ENCODE results near the gene ABCC5. TPM values are rescaled to one million over a fixed set of nuclear protein-coding genes. Genes with fewer than 3 reads are reported as not detected.
"Not testable (repeated sequence)": the region's sequence is repeated elsewhere in the genome, so short reads cannot be mapped to it uniquely, and the experiment has no call there.

The ABCC5 gene
- total RNA-seq, 1 experiment from 2014 or later = 8.6 TPM

DNA sequence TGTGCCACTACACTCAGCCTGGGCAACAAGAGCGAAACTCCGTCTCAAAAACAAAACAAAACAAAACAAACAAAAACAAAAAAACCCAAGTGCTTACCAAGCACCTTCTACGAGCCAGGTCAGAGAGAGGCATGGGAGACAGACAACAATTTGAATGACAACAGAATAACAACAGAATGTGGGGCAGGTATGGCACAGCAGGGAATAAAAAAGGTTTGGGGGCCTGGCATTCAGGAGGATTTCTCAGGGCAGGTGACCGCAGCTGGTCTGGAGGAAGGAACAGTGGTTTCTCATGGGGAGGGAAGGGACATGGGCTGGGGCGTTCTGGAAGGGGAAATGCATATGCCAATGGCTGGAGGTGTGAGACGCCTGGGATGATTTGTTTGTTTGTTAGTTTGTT, 110.5 kb downstream of the ABCC5 start:
- in situ Hi-C loops (cut with HindIII; ENCODE audit: low sequenced_read_pairs) = no loop called here

DNA sequence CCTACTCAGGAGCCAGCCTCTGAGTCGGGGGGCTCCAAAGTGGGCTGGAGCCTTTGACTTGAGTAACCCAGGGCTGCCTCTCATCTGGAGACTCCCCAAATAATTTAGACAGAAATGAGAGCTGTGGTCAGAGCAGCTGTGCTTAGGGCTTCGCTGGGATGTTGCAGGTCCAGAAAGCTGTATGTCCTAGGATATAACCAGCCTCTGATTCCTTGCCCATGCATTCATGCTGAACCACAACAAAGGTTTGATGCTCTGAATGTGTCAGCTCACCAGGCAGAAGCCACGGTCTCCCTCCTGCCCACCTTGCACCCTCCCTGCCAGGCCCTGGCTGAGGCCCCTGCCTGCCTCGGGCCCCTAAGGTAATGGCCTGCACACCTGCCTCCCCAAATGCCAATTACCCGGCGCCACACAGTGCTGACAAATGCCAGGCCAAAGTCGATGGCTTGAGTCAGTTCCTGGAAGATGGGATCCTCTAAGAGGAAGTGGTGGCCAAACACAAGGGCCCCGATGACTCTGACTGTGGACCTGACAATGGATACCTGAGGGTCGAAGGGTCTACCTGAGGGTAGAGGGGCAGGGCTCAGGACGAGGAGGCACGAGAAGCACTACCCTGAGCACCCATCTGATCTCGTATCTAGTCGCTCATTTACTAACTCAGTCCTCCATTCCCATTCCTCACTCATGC, 111.3 kb downstream of the ABCC5 start:
- in situ Hi-C loops (cut with HindIII; ENCODE audit: low sequenced_read_pairs) = no loop called here
- no peak for DNase-seq (ENCODE audit: low spot score)

More for the DNA sequence above, 110.5 kb downstream of the ABCC5 start:
- DNase-seq (ENCODE audit: low spot score) = no peak

DNA sequence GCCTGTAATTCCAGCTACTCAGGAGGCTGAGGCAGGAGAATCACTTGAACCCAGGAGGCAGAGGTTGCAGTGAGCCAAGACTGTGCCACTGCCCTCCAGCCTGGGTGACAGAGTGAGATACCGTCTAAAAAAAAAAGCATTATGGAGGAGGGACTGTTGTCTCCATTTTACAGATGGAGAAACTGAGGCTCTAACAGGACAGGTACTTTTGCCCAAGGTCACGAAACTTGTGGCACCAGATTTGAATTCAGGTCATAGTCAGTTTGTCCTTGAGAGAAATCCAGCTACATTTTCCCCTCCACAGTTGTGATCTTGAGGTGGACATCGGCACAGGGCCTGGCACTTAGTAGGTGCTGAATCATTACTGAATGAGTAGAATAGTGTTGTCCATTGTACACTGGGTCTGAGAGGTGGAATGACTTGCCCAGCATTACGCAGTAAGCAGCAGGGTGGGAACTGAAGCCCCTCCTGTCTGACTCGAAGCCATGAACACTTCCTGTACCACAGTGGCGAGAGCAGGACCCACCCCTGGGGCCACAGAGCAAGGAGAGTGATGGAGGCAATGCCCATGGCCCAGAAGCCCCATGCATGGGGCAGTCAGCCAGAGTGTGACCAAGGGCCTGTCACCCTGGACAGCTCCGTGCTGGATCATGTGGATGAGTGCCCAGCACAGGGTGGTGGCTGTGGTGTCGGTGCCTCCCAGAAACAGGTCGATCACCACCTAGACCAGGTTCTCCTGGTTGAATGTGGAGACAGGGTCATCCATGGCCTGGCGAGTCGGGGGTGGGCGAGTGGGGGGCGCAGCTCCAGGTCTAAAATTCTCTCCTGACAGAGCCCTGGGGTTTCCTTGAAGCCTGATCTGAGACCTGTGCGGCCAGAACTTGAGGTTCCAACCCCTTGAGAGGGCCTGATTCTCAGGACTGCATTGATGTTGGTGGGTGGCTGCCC, 112.6 kb downstream of the ABCC5 start:
- in situ Hi-C loops (cut with HindIII; ENCODE audit: low sequenced_read_pairs) = no loop called here
- no peak for DNase-seq (ENCODE audit: low spot score)

DNA sequence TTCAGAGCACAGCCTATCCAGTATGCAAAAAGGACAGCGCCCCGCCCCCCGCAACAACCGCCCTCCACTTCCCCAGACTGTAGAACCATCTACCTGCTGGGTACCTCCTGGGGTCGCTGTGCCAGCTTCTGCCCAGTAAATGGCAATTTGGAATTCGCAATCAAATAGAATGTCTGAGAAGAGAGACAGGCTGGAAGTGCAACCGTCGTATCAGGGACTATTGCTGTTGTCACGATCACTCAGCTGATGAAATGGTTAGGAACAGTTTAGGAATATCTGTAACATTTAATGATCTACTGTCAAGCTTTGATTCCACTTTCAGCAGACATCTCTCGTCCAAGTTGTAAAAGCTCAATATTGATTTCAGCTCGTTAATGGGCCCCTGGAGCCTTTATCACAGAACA, 119.7 kb downstream of the ABCC5 start:
- no peak for DNase-seq (ENCODE audit: low spot score)
- in situ Hi-C loops (cut with HindIII; ENCODE audit: low sequenced_read_pairs) = no loop called here

DNA sequence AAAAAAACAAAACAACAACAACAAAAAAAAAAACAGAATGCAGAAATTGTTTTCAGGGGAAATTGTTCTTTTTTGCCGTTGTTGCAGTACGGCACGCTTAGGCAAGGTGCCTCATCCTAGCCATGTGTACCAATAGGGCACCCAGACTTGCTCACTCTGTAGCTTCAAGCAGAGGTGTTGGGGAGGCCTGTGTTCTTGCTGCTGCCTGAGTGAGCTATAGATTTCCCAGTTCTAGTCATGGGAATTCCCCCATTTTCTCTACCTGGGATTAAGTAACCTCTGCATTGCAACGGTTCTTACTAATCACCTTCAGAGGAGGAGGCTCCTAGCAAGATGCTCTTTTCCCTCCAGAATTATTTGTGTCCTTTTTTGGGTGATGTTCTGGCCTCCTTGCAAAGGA, 120.1 kb downstream of the ABCC5 start:
- in situ Hi-C loops (cut with HindIII; ENCODE audit: low sequenced_read_pairs) = no loop called here
- DNase-seq (ENCODE audit: low spot score) = no peak

DNA sequence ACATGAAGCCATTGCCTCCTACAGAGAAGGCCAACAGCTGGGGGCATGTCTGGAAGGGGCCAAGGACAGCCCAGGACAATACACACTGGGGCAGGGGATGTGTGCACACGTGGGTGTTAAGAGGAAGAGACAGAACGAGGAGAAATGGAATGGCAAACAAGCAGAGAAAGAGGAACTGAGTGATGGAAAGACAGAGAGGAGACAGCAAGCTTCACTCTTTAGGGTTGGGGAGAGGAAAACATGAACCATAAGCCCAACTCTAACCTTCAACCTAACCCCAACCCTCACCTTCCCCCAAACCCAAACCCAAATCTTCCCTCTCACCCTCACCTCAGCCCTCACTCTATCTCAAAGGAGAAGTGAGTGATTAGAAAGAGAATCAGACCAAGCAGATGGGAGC, 121.1 kb downstream of the ABCC5 start:
- DNase-seq (ENCODE audit: low spot score) = no peak
- in situ Hi-C loops (cut with HindIII; ENCODE audit: low sequenced_read_pairs) = no loop called here

DNA sequence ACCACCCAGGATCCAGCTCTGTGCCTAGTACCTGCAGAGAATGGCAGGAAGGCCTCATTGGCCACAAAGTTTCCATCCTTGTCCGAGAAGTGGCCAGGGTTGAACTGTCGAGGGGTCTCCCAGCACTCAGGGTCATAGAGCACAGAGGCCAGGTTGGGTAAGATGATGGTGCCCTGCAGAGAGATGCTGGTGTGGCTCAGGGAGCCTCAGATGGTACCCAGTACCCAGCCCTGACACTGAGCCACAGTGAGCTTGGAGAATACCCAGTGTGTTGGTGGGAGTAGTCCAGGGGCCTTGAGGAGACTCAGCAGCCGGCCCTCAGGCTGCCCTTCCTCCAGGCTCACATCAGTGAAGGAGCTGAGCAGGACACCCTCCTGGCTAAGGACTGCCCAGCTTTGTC, 121.5 kb downstream of the ABCC5 start:
- in situ Hi-C loops (cut with HindIII; ENCODE audit: low sequenced_read_pairs) = no loop called here
- no peak for DNase-seq (ENCODE audit: low spot score)

DNA sequence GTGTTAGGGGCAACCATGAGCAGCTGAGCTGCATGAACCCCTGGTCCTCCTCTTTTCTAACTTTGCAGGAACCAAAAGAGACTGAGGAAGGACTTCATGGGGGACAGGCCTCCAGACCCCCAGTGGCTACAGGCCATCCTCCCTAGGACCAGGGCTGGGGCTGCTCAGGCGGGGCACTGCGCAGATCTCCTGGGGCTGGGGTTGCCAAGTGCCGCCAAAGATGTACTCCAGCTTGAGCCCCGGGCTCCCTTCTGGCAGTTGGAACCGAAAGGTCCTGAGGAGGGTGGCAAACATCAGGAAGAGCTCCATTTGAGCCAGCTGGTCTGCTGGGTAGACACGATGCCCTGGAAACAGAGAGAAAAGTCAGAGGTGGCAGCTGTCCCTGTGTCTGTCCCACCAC, 121.9 kb downstream of the ABCC5 start:
- in situ Hi-C loops (cut with HindIII; ENCODE audit: low sequenced_read_pairs) = no loop called here
- no peak for DNase-seq (ENCODE audit: low spot score)

DNA sequence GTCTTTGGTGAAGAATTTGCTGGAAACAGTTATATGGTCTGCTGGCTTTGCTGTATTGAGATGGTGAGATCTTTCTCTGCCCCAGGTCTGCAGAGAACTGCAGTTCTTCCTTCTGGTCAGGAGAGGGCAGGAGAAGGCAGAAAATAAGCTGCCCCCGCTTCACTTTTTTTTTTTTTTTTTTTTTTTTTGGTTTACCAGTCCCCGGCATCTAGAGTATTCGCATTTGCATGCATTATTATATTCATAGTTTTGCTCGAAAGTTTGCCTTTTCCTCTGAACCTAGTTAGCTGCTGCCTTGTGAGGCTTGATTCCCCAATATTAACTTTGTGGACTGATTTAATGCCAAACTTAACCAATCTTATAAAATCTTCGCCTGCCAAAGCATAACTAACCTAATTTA, 122.4 kb downstream of the ABCC5 start:
- in situ Hi-C loops (cut with HindIII; ENCODE audit: low sequenced_read_pairs) = no loop called here
- peak; percentile 62 for DNase-seq (ENCODE audit: low spot score)

DNA sequence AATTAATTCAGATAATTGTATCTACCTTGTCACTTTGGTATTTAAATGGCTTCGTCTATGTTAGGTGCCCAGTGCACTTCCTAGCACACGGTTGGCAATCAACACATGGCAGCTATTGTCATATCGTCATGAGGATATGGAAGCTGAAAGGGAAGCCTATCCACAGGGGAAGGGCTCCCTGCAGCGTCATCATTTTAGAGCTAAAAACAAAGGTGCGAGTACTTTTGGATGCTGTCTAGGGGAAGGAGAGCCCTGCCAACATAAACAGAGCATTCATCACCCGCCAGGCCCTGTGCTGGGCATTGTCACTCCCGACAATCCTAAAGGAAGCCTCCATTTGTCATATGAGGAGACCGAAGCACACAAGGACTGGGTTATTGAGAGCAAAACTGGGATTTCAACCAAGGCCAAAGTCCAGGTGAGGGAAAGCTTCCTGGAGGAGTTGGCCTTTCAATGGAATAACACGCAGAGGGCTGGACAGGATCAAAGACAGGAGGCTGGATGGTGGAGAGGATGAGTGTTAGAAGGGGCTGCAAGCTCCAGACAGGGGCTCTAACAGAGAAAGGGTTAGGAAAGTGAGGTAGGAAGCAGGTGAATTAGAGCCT, 125.0 kb downstream of the ABCC5 start:
- DNase-seq (ENCODE audit: low spot score) = no peak
- in situ Hi-C loops (cut with HindIII; ENCODE audit: low sequenced_read_pairs) = no loop called here

DNA sequence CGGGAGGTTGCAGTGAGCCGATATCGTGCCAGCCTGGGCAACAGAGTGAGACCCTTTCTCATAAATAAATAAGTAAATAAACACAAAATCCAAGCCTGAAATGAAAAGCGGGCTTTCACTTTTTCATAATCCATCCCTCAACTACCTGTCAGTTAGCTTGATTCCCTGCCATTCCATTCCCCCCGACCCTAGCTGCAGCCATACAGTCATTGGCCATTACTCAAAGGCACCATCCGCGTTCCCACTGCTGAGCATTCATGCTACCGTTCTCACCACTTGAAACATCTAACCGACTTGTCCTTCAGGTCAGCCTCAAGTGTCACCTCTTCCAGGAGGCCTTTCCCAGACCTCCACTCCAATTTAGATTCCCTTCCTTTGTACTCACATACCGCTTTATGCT, 131.9 kb downstream of the ABCC5 start:
- DNase-seq (ENCODE audit: low spot score) = no peak
- in situ Hi-C loops (cut with HindIII; ENCODE audit: low sequenced_read_pairs) = no loop called here

DNA sequence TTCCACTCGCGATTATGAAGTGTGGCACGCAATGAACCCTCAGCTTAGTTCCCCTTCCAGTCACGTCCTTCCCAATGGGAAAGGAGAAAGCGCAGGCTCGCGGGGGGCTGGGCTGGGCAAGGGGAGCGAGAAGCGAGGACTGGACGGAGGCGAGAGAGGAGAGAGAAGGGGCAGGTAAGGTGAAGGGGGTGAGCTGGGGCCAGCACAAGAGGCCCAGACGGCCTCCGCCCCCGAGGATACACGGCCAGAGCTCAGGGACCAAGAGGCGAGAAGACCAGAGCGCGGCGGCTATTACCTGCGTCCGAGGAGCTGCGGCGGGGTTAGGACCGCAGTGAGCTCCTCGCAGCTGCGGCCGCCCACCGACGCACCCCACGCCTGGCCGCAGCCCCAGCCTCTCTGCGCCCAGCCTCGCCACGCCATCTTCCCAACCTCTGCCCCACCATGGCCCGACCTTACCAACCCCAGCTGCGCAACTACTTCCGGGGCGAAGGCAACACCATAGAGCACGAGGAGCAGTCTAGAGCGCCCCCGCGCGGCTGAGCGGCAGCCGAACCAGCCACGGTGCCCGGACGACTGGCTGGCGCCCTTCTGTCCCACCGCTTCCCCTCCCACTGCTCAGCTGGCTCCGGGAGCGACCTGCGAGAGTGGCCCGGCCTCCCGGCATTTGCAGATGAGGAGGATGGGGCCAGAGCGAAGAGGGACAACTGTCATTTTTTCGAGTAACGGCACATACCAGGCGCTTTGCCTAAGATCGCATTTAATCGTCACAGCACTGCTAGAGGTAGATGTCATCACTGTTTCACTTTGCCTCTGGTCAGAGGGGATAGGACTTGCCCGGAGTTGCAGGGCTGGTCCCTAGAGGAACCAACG, 133.0 kb downstream of the ABCC5 start, which contains the start of gene PARL:
TSS of gene PARL (minus strand) at position 454 of the 870 bp plus-strand sequence. CDS start at position 420, 34 bp downstream.
- DNase-seq (ENCODE audit: low spot score) = peak; percentile 94
- in situ Hi-C loops (cut with HindIII; ENCODE audit: low sequenced_read_pairs) = no loop called here

DNA sequence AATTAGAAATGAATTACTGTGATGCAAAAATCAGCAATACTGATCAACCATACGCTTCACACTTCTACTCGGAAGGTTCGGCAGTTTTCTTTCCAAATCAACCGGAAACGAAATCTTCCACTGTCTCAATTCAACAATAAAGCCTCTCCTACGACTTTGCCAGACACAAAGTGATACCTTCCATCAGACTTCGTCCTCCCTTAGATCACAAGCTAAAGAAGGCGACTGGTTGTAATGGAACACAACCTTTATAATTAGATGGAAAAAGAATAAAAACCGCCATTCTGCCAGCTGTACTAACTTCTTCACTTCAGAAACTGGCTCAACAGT, 133.6 kb downstream of the ABCC5 start:
- in situ Hi-C loops (cut with HindIII; ENCODE audit: low sequenced_read_pairs) = no loop called here
- peak; percentile 17 for DNase-seq (ENCODE audit: low spot score)

DNA sequence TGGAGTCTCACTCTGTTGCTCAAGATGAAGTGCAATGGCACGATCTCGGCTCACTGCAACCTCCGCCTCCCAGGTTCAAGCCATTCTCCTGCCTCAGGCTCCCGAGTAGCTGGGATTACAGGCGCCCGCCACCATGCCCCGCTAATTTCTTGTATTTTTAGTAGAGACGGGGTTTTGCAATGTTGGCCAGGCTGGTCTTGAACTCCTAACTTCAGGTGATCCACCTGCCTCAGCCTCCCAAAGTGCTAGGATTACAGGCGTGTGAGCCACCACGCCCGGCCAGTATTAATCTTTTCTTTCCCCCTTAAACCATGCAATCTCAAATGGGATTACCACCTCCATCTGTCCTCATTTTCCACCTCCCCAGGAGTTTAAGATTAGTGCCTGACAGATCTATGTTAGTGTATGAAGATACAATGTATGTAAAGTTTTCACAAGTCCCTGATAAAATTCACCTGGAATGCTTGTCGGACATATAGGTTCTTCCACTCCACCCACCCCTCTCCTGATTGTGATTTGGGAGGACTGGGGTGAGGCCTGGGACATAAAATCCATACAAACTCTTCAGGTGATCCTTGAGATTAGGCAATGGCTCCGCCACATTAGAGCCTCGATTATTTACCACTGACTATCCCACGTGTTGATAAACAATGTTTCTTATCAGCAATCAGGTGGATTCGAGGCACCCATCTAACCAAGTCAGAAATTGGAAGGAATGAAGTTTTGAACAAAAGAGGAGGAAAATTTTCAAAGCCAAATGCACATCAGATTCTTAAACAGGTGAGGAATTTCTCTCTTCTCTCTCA, 134.2 kb downstream of the ABCC5 start:
- in situ Hi-C loops (cut with HindIII; ENCODE audit: low sequenced_read_pairs) = no loop called here
- DNase-seq (ENCODE audit: low spot score) = no peak

DNA sequence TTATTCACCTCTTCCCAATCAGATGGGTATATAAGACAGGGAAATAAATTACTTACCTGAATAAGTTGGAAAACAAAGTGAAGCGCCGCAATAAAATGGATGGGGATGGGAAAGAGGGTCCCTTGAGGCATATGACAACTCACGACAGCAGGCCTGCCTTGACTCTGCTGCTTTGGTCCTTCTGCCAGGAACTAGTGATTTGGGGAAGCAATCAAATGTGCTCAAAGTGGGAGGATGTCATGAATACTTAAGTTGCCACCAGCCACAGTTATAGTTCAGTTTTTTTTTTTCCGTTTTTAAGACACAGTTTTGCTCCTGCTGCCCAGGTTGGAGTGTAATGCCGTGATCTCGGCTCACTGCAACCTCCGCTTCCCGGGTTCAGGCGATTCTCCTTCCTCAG, 137.6 kb downstream of the ABCC5 start:
- DNase-seq (ENCODE audit: low spot score) = no peak
- in situ Hi-C loops (cut with HindIII; ENCODE audit: low sequenced_read_pairs) = no loop called here

DNA sequence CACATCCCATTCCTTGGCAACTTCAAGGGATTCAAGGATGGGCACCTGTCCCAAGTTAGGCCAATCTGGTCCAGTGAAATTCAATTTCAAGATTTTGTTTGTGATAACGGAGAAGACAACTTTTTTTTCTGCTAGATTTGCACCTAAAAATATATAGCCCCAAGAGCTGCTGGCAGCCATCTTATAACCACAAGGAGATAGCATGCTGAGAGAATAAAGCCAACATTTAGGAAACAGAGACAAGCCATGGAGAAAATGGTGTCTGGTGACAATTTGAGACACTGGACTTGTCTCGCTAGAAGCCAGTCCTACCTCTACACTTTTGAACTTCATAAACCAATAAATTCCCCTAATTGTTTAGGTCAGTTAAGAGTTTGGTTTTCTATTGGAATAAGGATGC, 138.4 kb downstream of the ABCC5 start:
- DNase-seq (ENCODE audit: low spot score) = no peak
- in situ Hi-C loops (cut with HindIII; ENCODE audit: low sequenced_read_pairs) = no loop called here

DNA sequence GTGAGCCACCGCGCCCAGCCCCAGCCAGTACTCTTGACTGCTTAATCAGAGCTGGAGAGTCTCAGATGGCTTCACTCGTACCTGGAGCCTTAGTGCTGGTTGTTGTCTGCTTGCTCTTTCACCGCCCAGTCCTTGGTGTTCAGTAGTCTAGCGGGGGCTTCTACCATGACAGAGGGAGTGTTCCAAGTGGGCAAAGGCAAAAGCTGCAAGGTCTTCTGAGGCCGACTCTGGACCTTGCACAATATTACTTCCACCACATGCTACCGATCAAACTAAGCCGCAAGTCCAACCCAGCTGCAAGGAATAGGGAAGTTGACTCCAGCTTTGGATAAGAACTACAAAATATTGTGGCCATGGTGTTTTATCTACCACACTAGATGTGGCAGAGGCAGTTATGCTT, 139.6 kb downstream of the ABCC5 start:
- in situ Hi-C loops (cut with HindIII; ENCODE audit: low sequenced_read_pairs) = no loop called here
- no peak for DNase-seq (ENCODE audit: low spot score)

DNA sequence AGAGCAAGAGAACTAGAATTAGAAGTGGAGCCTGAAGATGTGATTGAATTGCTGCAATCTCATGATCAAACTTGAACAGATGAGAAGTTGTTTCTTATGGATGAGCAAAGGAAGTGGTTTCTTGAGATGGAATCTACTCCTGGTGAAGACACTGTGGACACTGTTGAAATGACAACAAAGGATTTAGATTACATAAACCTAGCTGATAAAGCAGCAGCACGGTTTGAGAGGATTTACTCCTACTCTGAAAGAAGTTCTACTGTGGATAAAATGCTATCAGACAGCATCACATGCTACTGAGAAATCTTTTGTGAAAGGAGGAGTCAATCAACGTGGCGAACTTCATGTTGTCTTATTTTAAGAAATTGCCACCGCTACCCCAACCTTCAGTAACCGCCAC, 140.5 kb downstream of the ABCC5 start:
- in situ Hi-C loops (cut with HindIII; ENCODE audit: low sequenced_read_pairs); DNase-seq (ENCODE audit: low spot score): not testable (repeated sequence)

DNA sequence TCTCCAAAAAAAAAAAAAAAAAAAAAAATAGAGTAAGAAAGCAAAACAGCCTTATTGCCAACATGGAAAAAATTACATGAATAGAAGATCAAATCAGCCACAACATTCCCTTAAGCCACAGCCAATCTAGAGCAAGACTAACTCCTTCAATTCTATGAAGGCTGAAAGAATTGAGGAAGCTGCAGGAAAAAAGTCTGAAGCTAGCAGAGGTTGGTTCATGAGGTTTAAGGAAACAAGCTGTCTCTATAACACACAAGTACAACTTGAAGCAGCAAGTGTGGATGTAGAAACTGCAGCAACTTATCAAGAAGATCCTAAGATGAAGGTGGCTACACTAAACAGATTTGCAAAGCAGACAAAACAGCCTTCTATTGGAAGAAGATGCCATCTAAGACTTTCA, 142.3 kb downstream of the ABCC5 start:
- no peak for DNase-seq (ENCODE audit: low spot score)
- in situ Hi-C loops (cut with HindIII; ENCODE audit: low sequenced_read_pairs) = no loop called here
